Gastrocnemius medialis (tissue), 4 donors: ENCODE data around the gene PPM1G.

Experiments used
- POLR2A ChIP-seq, 2 donors: fragments of 450-650 bp; IDR thresholded peaks; one replicate each; pipeline ENCODE4 v1.6.1; 2017; ENCODE audit warnings: antibody characterized with exemption in 2 of 2, mild to moderate bottlenecking in 2 of 2, moderate library complexity in 2 of 2
- TF ChIP-seq, protein P1 (sequence below), 5 experiments: fragments of 450-650 bp in 3 of 5; fragments of 200-600 bp in 2 of 5; sonication (generic) in 2 of 5; IDR thresholded peaks in 4 of 5; conservative IDR thresholded peaks in 1 of 5; 1 replicate in 4 of 5; 2 replicates in 1 of 5; pipeline ENCODE4 v1.5.1; 2016 to 2019; ENCODE audit warnings: antibody characterized with exemption in 5 of 5, mild to moderate bottlenecking in 3 of 5, moderate library complexity in 3 of 5

DNA sequence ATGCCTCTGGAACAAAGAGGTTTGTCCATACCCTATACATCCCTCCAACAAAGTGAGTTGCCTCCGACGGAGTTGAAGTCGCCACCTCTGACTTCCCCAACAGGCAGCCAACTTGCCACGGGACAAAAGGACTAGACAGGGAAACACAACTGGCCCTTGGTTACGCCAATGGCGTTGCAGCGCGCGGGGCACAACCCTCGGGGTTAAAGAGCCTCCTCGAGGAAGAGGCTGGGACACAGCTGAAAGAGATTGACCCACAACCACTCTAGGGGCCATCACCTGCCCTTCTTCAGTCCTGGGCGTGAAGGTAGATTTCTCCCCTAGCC lies 53.4 kb downstream of the PPM1G start:
- TF ChIP-seq, protein P1, sequence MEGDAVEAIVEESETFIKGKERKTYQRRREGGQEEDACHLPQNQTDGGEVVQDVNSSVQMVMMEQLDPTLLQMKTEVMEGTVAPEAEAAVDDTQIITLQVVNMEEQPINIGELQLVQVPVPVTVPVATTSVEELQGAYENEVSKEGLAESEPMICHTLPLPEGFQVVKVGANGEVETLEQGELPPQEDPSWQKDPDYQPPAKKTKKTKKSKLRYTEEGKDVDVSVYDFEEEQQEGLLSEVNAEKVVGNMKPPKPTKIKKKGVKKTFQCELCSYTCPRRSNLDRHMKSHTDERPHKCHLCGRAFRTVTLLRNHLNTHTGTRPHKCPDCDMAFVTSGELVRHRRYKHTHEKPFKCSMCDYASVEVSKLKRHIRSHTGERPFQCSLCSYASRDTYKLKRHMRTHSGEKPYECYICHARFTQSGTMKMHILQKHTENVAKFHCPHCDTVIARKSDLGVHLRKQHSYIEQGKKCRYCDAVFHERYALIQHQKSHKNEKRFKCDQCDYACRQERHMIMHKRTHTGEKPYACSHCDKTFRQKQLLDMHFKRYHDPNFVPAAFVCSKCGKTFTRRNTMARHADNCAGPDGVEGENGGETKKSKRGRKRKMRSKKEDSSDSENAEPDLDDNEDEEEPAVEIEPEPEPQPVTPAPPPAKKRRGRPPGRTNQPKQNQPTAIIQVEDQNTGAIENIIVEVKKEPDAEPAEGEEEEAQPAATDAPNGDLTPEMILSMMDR (IDR thresholded peaks at IDR 0.05 in 4 of 5, conservative IDR thresholded peaks at IDR 0.05 in 1 of 5) = no peak
- TF ChIP-seq POLR2A (IDR thresholded peaks at IDR 0.05) = no peak
